Measurements from ENCODE around the gene GRIK5. TPM values are rescaled to one million over a fixed set of nuclear protein-coding genes. Genes with fewer than 3 reads are reported as not detected.

The GRIK5 gene
- polyA plus RNA-seq, 1 experiment, result 0.06 TPM

GRCh38 chr19:41978470-41978869 lies 91.5 kb downstream of the GRIK5 start:
- H3K36me3 ChIP-seq (ENCODE audit: control insufficient read depth, insufficient read depth, low read length), result no peaks in the 10 kb centered on the region
- no peak overlapping the region for H3K4me3 ChIP-seq (ENCODE audit: low read depth, low read length)
- TF ChIP-seq CTCF (IDR thresholded peaks at IDR 0.05; ENCODE audit: insufficient read depth, low read depth, low read length), result no peak
- H3K27me3 ChIP-seq (ENCODE audit: control insufficient read depth, insufficient read depth, low read length), result no peaks in the 10 kb centered on the region
- ChIA-PET CTCF (no interaction called here), POLR2A (no interaction called here)
- DNase-seq (ENCODE audit: low read depth), result no peak

DNA sequence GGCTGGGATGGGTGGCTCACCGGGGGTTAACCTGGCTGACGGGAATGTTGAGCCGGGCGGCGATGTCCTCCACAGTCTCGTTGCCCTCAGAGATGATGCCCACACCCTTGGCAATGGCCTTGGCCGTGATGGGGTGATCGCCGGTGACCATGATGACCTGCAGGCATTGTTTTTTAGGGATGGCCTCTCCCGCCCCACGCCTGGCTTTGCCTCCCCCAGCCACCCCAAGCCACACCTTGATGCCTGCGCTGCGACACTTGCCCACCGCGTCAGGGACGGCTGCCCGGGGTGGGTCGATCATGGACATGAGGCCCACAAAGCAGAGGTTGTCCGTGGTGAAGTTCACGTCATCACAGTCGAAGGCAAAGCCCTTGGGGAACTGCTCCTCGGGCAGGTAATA lies 92.1 kb downstream of the GRIK5 start:
- Histone ChIP-seq H3K36me3 (ENCODE audit: control insufficient read depth, insufficient read depth, low read length) (no peaks in the 10 kb centered on the region), H3K4me3 (ENCODE audit: low read depth, low read length) (no peak overlapping the region), H3K27me3 (ENCODE audit: control insufficient read depth, insufficient read depth, low read length) (no peaks in the 10 kb centered on the region)
- CTCF ChIA-PET, result no interaction called here
- no peak for TF ChIP-seq CTCF (IDR thresholded peaks at IDR 0.05; ENCODE audit: insufficient read depth, low read depth, low read length)
- DNase-seq (ENCODE audit: low read depth), result no peak
- POLR2A ChIA-PET, result no interaction called here

DNA sequence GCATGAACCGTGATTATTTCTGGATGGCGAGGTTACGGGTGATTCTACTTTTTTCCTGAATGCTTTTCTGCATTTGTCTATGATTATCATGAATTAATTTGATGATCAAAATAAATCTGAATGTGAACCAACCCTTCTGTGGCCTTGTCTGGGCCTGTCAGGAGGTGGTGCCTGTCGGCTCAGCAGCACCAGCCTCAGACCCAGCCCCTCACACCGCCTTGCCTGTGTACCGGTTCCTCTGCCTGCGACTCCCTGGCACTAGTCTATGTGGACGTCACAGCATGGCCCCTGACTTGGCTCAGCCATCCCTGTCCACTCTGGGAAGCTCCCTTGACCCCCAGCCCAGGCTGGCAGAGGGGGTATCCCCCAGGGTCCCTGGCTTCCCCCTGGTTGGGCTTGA lies 95.4 kb downstream of the GRIK5 start:
- no peak for DNase-seq (ENCODE audit: low read depth)
- no peaks in the 10 kb centered on the region for H3K36me3 ChIP-seq (ENCODE audit: control insufficient read depth, insufficient read depth, low read length)
- no peak for TF ChIP-seq CTCF (IDR thresholded peaks at IDR 0.05; ENCODE audit: insufficient read depth, low read depth, low read length)
- H3K4me3 ChIP-seq (ENCODE audit: low read depth, low read length), result no peak overlapping the region
- ChIA-PET POLR2A (no interaction called here), CTCF (no interaction called here)
- H3K27me3 ChIP-seq (ENCODE audit: control insufficient read depth, insufficient read depth, low read length), result peaks cover 2% of the 10 kb centered on the region; the same call in 1 of the 2 replicates

DNA sequence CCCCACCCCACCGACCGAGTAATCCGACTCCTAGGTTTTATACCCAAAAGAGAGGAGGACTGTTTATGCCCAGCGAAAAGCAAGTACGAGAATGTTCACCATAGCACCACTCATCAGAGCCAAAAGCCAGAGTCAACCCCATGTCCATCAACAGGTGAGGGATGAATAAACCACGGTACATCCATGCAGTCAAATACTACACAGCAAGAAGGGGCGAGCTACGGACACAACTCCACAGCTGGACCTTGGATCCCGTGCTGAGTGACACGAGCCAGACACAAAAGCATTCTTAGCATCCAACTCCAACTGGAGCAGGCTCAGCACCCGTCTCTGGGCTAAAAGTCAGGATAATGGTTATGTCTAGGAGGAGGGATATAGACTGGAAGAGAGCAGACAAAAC lies 98.6 kb downstream of the GRIK5 start:
- Histone ChIP-seq H3K4me3 (ENCODE audit: low read depth, low read length) (no peak overlapping the region), H3K36me3 (ENCODE audit: control insufficient read depth, insufficient read depth, low read length) (no peaks in the 10 kb centered on the region), H3K27me3 (ENCODE audit: control insufficient read depth, insufficient read depth, low read length) (peaks cover 2% of the 10 kb centered on the region; the same call in 1 of the 2 replicates)
- DNase-seq (ENCODE audit: low read depth), result no peak
- CTCF ChIA-PET, result no interaction called here
- no peak for TF ChIP-seq CTCF (IDR thresholded peaks at IDR 0.05; ENCODE audit: insufficient read depth, low read depth, low read length)
- POLR2A ChIA-PET, result no interaction called here

GRCh38 chr19:41969772-41970458 lies 100.1 kb downstream of the GRIK5 start:
- ChIA-PET POLR2A (no interaction called here), CTCF (interaction anchor here (1.6 kb wide), 1 partner anchor 17 kb away, joined by 4 read pairs; no protein-coding TSS in a partner anchor)
- no peak for DNase-seq (ENCODE audit: low read depth)
- TF ChIP-seq CTCF (IDR thresholded peaks at IDR 0.05; ENCODE audit: insufficient read depth, low read depth, low read length), result no peak
- no peaks in the 10 kb centered on the region for H3K36me3 ChIP-seq (ENCODE audit: control insufficient read depth, insufficient read depth, low read length)
- H3K27me3 ChIP-seq (ENCODE audit: control insufficient read depth, insufficient read depth, low read length), result peaks cover 2% of the 10 kb centered on the region; the same call in 1 of the 2 replicates
- no peak overlapping the region for H3K4me3 ChIP-seq (ENCODE audit: low read depth, low read length)

Measured in BJ (cell line).